Measurements from ENCODE around the gene CHRDL2.
"Not testable (repeated sequence)": the region's sequence is repeated elsewhere in the genome, so short reads cannot be mapped to it uniquely, and the experiment has no call there.

The CHRDL2 gene

GRCh38 chr11:74731301-74732094 is at the start of gene CHRDL2:
Gene CHRDL2 (minus strand): TSS chr11:74731426. CDS start chr11:74730888, 538 bp downstream.
- DNase-seq, result no peak

- no peak for DNase-seq
Observed at GRCh38 chr11:74780248-74781005, 49.2 kb upstream of the CHRDL2 start.

GRCh38 chr11:74778581-74778980 is 47.4 kb upstream of the CHRDL2 start:
- no peak for DNase-seq

GRCh38 chr11:74777877-74778276 is 46.7 kb upstream of the CHRDL2 start:
- DNase-seq, result no peak

- no peak for DNase-seq
Observed at GRCh38 chr11:74777038-74777437, 45.8 kb upstream of the CHRDL2 start.

- no peak for DNase-seq
Observed at GRCh38 chr11:74776546-74776945, 45.3 kb upstream of the CHRDL2 start.

GRCh38 chr11:74775762-74776161 is 44.5 kb upstream of the CHRDL2 start:
- DNase-seq, result no peak

- DNase-seq, result no peak
Observed at GRCh38 chr11:74773476-74773875, 42.2 kb upstream of the CHRDL2 start.

- no peak for DNase-seq
Observed at GRCh38 chr11:74771139-74771538, 39.9 kb upstream of the CHRDL2 start.

- no peak for DNase-seq
Observed at GRCh38 chr11:74770456-74770855, 39.2 kb upstream of the CHRDL2 start.

GRCh38 chr11:74769055-74769707 is 38.0 kb upstream of the CHRDL2 start:
- no peak for DNase-seq

- not testable (repeated sequence) for DNase-seq
Observed at GRCh38 chr11:74768172-74768651, 37.0 kb upstream of the CHRDL2 start.

GRCh38 chr11:74766905-74767304 is 35.7 kb upstream of the CHRDL2 start:
- DNase-seq, result no peak

GRCh38 chr11:74756571-74756970 is 25.3 kb upstream of the CHRDL2 start:
- no peak for DNase-seq

GRCh38 chr11:74755395-74755995 is 24.3 kb upstream of the CHRDL2 start:
- no peak for DNase-seq

- no peak for DNase-seq
Observed at GRCh38 chr11:74754507-74755252, 23.5 kb upstream of the CHRDL2 start.

- no peak for DNase-seq
Observed at GRCh38 chr11:74751303-74751702, 20.1 kb upstream of the CHRDL2 start.

GRCh38 chr11:74750598-74750997 is 19.4 kb upstream of the CHRDL2 start:
- DNase-seq, result not testable (repeated sequence)

- no peak for DNase-seq
Observed at GRCh38 chr11:74749965-74750296, 18.7 kb upstream of the CHRDL2 start.

- no peak for DNase-seq
Observed at GRCh38 chr11:74749127-74749964, 18.1 kb upstream of the CHRDL2 start.
